ENCODE data around the gene DIAPH3.
"Not testable (repeated sequence)": the region's sequence is repeated elsewhere in the genome, so short reads cannot be mapped to it uniquely, and the experiment has no call there.

Gene DIAPH3

GRCh38 chr13:60048353-60048752 lies 115.4 kb downstream of the DIAPH3 start:
- H3K4me1 Mint-ChIP-seq (ENCODE audit: low read depth); H3K9me3 Mint-ChIP-seq; intact Hi-C loops (cut with micrococcal nuclease); H3K36me3 Mint-ChIP-seq (ENCODE audit: low read depth); H3K4me3 Mint-ChIP-seq; H3K27me3 Mint-ChIP-seq; H3K27ac Mint-ChIP-seq: not testable (repeated sequence)

DNA sequence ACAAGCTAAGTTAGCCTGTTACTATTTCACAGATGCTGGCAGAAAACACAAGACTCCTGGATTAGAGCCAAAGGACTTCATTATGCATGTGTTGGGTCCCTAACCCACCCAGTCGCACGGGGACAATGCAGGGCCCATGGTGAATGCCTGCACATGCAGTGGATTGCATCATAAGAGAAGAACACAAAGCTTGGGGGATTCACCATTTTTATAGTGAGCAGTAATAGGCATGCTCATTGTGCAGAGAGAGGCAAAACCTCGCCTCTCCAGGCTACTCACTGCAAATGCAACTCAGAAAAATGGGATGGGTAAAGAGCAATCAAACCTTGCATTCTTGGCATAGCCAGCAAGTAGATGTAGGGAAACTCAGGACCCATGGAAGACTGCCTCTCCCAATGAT lies 115.8 kb downstream of the DIAPH3 start:
- Mint-ChIP-seq H3K27me3 (no peaks in the 10 kb centered on the region), H3K4me3 (no peak overlapping the region), H3K36me3 (ENCODE audit: low read depth) (no peaks in the 10 kb centered on the region), H3K4me1 (ENCODE audit: low read depth) (peaks cover 5% of the 10 kb centered on the region), H3K27ac (no peak overlapping the region), H3K9me3 (no peaks in the 10 kb centered on the region)
- intact Hi-C loops (cut with micrococcal nuclease), result no loop called here

GRCh38 chr13:60044321-60044720 lies 119.4 kb downstream of the DIAPH3 start:
- Mint-ChIP-seq H3K4me3 (no peak overlapping the region), H3K27me3 (no peaks in the 10 kb centered on the region)

GRCh38 chr13:60043262-60043661 lies 120.5 kb downstream of the DIAPH3 start:
- Mint-ChIP-seq H3K36me3 (ENCODE audit: low read depth) (no peaks in the 10 kb centered on the region), H3K4me3 (no peak overlapping the region), H3K9me3 (no peaks in the 10 kb centered on the region), H3K27ac (no peak overlapping the region), H3K27me3 (no peaks in the 10 kb centered on the region), H3K4me1 (ENCODE audit: low read depth) (no peaks in the 10 kb centered on the region)
- intact Hi-C loops (cut with micrococcal nuclease), result no loop called here

More at GRCh38 chr13:60044321-60044720, 119.4 kb downstream of the DIAPH3 start:
- H3K36me3 Mint-ChIP-seq (ENCODE audit: low read depth), result no peaks in the 10 kb centered on the region
- H3K27ac Mint-ChIP-seq, result no peak overlapping the region
- no peaks in the 10 kb centered on the region for H3K4me1 Mint-ChIP-seq (ENCODE audit: low read depth)
- intact Hi-C loops (cut with micrococcal nuclease), result no loop called here
- no peaks in the 10 kb centered on the region for H3K9me3 Mint-ChIP-seq

GRCh38 chr13:60040668-60041067 lies 123.1 kb downstream of the DIAPH3 start:
- H3K27me3 Mint-ChIP-seq; H3K27ac Mint-ChIP-seq; intact Hi-C loops (cut with micrococcal nuclease); H3K9me3 Mint-ChIP-seq; H3K4me3 Mint-ChIP-seq; H3K36me3 Mint-ChIP-seq (ENCODE audit: low read depth); H3K4me1 Mint-ChIP-seq (ENCODE audit: low read depth): not testable (repeated sequence)

DNA sequence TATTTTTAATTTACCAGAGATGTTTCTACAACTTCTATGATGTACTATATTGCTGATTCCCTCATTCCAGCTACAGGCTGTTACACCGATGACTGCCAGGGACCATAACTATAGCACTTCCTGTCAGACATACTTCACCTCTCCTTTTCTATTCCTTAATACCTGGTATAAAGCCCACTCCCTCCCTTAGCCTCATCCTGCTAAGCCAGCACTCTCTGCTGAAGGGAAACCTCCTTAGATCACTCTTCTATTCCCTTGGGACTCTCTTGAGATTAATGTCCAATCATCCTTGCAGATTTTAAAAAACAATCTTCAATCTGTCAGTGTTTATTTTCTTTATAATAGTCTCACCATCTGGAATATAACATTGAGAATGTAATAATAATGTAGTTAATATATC lies 127.9 kb downstream of the DIAPH3 start:
- H3K27ac Mint-ChIP-seq, result no peak overlapping the region
- H3K4me3 Mint-ChIP-seq, result no peak overlapping the region
- no peaks in the 10 kb centered on the region for H3K9me3 Mint-ChIP-seq
- intact Hi-C loops (cut with micrococcal nuclease), result no loop called here
- H3K27me3 Mint-ChIP-seq, result no peaks in the 10 kb centered on the region
- H3K4me1 Mint-ChIP-seq (ENCODE audit: low read depth), result peaks cover 11% of the 10 kb centered on the region
- no peaks in the 10 kb centered on the region for H3K36me3 Mint-ChIP-seq (ENCODE audit: low read depth)

DNA sequence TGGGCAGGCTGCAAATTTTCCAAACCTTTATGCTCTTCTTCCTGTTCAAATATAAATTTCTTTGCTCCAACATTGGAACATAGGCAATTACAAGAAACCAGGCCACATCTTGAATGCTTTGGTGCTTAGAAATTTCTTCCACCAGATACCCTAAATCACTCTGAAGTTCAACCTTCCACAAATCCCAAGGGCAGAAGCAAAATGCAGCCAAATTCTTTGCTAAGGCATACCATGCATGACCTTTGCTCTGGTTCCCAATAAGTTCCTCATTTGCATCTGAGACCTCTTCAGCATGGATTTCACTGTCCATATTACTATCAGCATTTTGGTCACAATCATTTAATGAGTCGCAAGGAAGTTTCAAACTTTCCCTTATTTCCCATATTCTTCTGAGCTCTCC lies 130.9 kb downstream of the DIAPH3 start:
- Mint-ChIP-seq H3K27ac (no peak overlapping the region), H3K27me3 (no peaks in the 10 kb centered on the region), H3K4me1 (ENCODE audit: low read depth) (peaks cover 30% of the 10 kb centered on the region), H3K9me3 (peaks cover 9% of the 10 kb centered on the region), H3K36me3 (ENCODE audit: low read depth) (no peaks in the 10 kb centered on the region), H3K4me3 (no peak overlapping the region)
- intact Hi-C loops (cut with micrococcal nuclease), result no loop called here

DNA sequence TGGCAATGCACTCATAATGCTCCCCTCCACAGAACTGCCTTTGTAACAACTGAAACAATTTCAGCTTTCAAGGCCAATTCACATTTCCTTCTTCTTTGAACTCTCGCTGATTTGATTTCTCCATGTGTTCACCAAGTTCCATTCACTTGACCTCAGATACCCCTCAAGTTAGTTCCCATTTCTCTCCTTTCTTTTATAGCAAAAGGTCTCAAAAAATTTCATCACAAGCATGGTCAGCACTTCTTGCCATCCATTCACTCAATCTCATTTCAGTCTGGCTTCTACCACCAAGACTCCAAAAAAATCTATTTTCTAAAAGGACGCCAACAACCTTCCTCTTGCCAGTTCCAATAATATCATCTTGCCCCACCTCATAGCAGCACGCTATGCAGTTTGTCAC lies 135.7 kb downstream of the DIAPH3 start:
- intact Hi-C loops (cut with micrococcal nuclease), result no loop called here
- Mint-ChIP-seq H3K36me3 (ENCODE audit: low read depth) (no peaks in the 10 kb centered on the region), H3K4me3 (no peak overlapping the region)

DNA sequence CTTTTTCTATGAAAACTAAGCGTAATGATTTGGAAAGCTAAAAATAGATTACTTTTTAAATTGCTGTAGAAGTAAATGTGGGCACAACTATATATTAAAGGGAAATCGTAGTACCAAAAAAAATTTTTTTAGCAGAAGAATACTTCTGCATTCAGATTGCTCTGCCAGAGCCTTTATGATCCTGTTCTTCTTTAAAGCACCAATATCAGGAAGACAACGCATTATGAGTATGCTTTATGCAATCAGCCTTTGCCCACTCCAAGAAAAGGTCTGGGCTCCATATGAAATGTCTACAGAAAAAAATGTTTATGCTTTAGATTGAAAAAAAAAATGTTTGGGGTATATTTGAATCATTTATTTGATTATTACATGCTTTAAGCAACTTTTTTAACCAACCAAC lies 137.4 kb downstream of the DIAPH3 start:
- no peak overlapping the region for H3K27ac Mint-ChIP-seq
- H3K27me3 Mint-ChIP-seq, result no peaks in the 10 kb centered on the region
- H3K4me3 Mint-ChIP-seq, result no peak overlapping the region
- peaks cover 20% of the 10 kb centered on the region for H3K9me3 Mint-ChIP-seq
- H3K4me1 Mint-ChIP-seq (ENCODE audit: low read depth), result peaks cover 31% of the 10 kb centered on the region
- no peaks in the 10 kb centered on the region for H3K36me3 Mint-ChIP-seq (ENCODE audit: low read depth)
- intact Hi-C loops (cut with micrococcal nuclease), result no loop called here

More for the DNA sequence above, 135.7 kb downstream of the DIAPH3 start:
- Mint-ChIP-seq H3K27ac (no peak overlapping the region), H3K4me1 (ENCODE audit: low read depth) (peaks cover 39% of the 10 kb centered on the region), H3K9me3 (peaks cover 20% of the 10 kb centered on the region), H3K27me3 (no peaks in the 10 kb centered on the region)

DNA sequence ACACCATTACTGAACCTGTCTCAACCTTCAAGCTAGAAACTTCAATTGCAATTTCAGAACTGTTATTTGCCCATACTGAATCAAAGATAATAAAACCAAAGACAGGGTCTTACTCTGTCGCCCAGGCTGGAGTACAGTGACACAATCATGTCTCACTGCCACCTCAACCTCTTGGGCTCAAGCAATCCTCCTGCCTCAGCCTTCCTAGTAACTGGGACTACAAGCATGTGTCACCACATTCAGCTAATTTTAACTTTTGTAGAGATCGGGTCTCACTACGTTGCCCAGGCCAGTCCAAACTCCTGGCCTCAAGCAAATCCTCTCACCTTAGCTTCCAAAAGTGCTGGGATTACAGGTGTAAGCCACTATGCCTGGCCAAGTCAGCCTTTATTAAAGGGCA lies 143.4 kb downstream of the DIAPH3 start:
- Mint-ChIP-seq H3K4me1 (ENCODE audit: low read depth) (peaks cover 2% of the 10 kb centered on the region), H3K27ac (no peak overlapping the region), H3K9me3 (peaks cover 11% of the 10 kb centered on the region), H3K36me3 (ENCODE audit: low read depth) (no peaks in the 10 kb centered on the region), H3K27me3 (no peaks in the 10 kb centered on the region), H3K4me3 (no peak overlapping the region)
- intact Hi-C loops (cut with micrococcal nuclease), result no loop called here

DNA sequence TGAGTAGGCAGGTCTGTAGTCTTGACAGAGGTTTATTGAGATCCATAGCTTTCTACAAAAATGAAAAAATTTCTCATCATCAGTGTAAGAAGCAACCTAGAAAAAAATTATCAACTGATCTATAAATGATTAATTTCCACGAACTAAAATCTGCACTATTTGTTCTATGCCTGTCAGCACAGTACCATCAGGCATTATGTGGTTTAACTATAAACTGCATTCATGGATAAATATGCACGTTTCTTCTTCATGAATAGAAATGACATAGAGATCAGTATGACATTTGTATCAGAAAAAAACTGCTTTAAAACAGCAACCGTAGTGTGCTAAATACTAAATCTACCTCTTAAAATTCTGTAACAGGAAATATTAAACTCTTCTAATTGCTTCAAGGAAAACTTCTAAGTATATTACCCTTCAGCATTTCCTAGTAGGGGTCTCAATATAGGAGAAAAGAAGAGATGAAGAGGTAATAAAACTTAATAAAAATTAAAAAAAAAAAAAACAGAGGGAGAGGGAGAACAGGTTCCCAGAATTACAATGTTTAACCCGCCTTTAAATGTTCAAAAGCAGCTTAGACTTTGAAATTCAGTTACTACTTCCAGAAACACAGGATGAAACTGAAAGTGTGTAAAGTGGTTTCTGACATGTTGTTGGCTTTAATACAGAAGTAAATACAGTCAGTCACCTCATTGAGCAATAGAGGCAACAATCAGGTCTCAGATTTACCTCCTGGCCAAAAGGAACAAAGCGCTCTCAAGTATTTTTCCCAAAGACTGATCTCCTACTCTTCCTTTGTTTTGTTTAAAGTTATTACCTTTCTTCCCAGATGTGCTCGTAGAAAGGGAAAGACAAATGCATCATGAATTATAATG lies 144.4 kb downstream of the DIAPH3 start:
- Mint-ChIP-seq H3K4me3 (no peak overlapping the region), H3K4me1 (ENCODE audit: low read depth) (no peaks in the 10 kb centered on the region)

DNA sequence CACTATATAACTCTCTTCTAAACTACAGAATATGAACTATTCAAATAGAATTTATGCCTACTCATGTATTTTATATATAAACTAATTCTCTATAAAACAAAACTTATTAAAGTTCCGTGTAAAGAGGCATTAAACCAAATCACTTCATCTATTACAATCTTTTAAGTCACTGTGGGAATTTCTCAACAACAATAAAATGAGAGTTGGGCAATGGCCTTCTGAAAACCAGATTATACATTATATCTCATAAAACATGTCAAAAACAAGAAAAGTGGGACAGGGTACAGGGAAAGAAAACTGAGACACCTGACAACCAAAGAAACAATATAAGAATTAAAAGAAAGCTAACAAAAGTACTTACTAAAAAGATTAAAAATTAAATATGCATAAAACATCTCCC lies 145.2 kb downstream of the DIAPH3 start:
- no peaks in the 10 kb centered on the region for H3K36me3 Mint-ChIP-seq (ENCODE audit: low read depth)
- no peaks in the 10 kb centered on the region for H3K9me3 Mint-ChIP-seq
- no peaks in the 10 kb centered on the region for H3K27me3 Mint-ChIP-seq
- H3K27ac Mint-ChIP-seq, result no peak overlapping the region
- H3K4me3 Mint-ChIP-seq, result no peak overlapping the region
- intact Hi-C loops (cut with micrococcal nuclease), result no loop called here
- no peaks in the 10 kb centered on the region for H3K4me1 Mint-ChIP-seq (ENCODE audit: low read depth)

More for the DNA sequence above, 144.4 kb downstream of the DIAPH3 start:
- intact Hi-C loops (cut with micrococcal nuclease), result no loop called here
- Mint-ChIP-seq H3K27me3 (no peaks in the 10 kb centered on the region), H3K27ac (no peak overlapping the region), H3K36me3 (ENCODE audit: low read depth) (no peaks in the 10 kb centered on the region), H3K9me3 (peaks cover 7% of the 10 kb centered on the region)

GRCh38 chr13:60016229-60016628 lies 147.5 kb downstream of the DIAPH3 start:
- Mint-ChIP-seq H3K9me3 (no peaks in the 10 kb centered on the region), H3K4me1 (ENCODE audit: low read depth) (no peaks in the 10 kb centered on the region), H3K27me3 (no peaks in the 10 kb centered on the region), H3K36me3 (ENCODE audit: low read depth) (no peaks in the 10 kb centered on the region), H3K4me3 (no peak overlapping the region), H3K27ac (no peak overlapping the region)
- intact Hi-C loops (cut with micrococcal nuclease), result no loop called here

DNA sequence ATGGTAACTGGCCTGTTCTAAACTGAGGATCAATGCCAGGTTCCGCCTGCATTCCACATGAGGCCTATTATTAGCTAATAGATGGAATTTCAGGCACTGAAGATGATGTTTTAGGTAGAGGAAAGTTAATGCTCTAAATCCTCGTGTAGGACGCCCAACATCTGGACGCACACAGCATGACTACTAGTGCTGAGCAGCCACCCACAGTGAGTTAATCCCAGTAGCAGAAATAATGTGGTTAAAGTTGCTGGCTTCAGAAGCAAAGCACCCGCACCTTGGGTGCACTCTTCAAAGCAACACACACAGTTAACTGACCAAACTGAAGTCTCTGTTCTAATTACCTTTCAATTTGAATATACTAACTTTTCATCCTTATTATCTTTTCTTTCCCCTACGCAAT lies 150.6 kb downstream of the DIAPH3 start:
- Mint-ChIP-seq H3K4me3 (no peak overlapping the region), H3K4me1 (ENCODE audit: low read depth) (no peaks in the 10 kb centered on the region), H3K9me3 (no peaks in the 10 kb centered on the region), H3K27ac (no peak overlapping the region), H3K36me3 (ENCODE audit: low read depth) (no peaks in the 10 kb centered on the region), H3K27me3 (no peaks in the 10 kb centered on the region)
- intact Hi-C loops (cut with micrococcal nuclease), result no loop called here

GRCh38 chr13:60012488-60012887 lies 151.2 kb downstream of the DIAPH3 start:
- H3K27ac Mint-ChIP-seq, result no peak overlapping the region
- H3K4me3 Mint-ChIP-seq, result no peak overlapping the region
- H3K27me3 Mint-ChIP-seq, result no peaks in the 10 kb centered on the region
- H3K36me3 Mint-ChIP-seq (ENCODE audit: low read depth), result no peaks in the 10 kb centered on the region
- no peaks in the 10 kb centered on the region for H3K9me3 Mint-ChIP-seq
- intact Hi-C loops (cut with micrococcal nuclease), result no loop called here
- H3K4me1 Mint-ChIP-seq (ENCODE audit: low read depth), result no peaks in the 10 kb centered on the region

Data from dendritic cell treated with granulocyte-macrophage colony-stimulating factor and Interleukin-4, amounts not matched to agents 40 ng/mL and 50 ng/mL, for 4 days (primary cell).